NOMO-1 treated with DMSO at 0.1 percent for 48 hours (cell line): Measurements from ENCODE around the gene OR2L8.

Source experiments
- DNase-seq: peaks from one replicate; lab custom pipeline; 2025; ENCODE audit not compliant: unreplicated experiment; lab: John Stamatoyannopoulos, UW

OR2L8 gene

GRCh38 chr1:247966532-247967204 is 18.0 kb downstream of the OR2L8 start:
- DNase-seq: no peak

- DNase-seq: no peak
Observed at GRCh38 chr1:247992986-247993385, 44.3 kb downstream of the OR2L8 start.

- DNase-seq: no peak
Observed at GRCh38 chr1:247998811-247999210, 50.2 kb downstream of the OR2L8 start.
